HCT116 (cell line): ENCODE measurements around the gene KIF21B. TPM values are rescaled to one million over a fixed set of nuclear protein-coding genes. Genes with fewer than 3 reads are reported as not detected.

Source experiments
- ATAC-seq: fragments of 200-7000 bp; cut with Tn5 transposase; 2 replicates; pipeline ENCODE4 v1.9.1; 2020; ENCODE audit warnings: mild to moderate bottlenecking, moderate library complexity
- BruUV-seq: library from RNA; stranded (reverse); fragments of 400-500 nt; replicated peaks from 2 replicates; lab custom pipeline; 2021; lab: Mats Ljungman, UMichigan
- CTCF ChIA-PET: fragments of 300-600 bp; sonication (Branson Sonifier 250); formaldehyde crosslinking; loops from one replicate; lab custom pipeline; 2021; ENCODE audit warnings: antibody characterized with exemption; lab: Charles Lee
- POLR2A ChIA-PET: fragments of 300-600, 350-600 bp; sonication (Branson Sonifier 250); formaldehyde crosslinking; loops from one replicate; lab custom pipeline; 2021; ENCODE audit warnings: antibody characterized with exemption; lab: Charles Lee
- RAD21 ChIA-PET, 2 experiments: fragments of 300-600 bp; sonication (Branson Sonifier 250); formaldehyde crosslinking; loops; one replicate each; lab custom pipeline; 2023; ENCODE audit warnings: low total read pairs in 2 of 2; ENCODE audit not compliant: uncharacterized antibody in 2 of 2, unreplicated experiment in 2 of 2, low non-redundant PET in 1 of 2; lab: Charles Lee
- DNase-seq: peaks from one replicate; pipeline ENCODE4 v3.0.0-alpha.2; 2010; ENCODE audit warnings: low read depth, low spot score
- H2AFZ ChIP-seq: fragments of 200-600 bp; shearing (Covaris generic), sonication (generic); 2 replicates; pipeline ENCODE4 v1.6.1; 2017; ENCODE audit warnings: low read depth, mixed run types, mixed read lengths, antibody characterized with exemption, low read length; ENCODE audit not compliant: poor library complexity, severe bottlenecking
- H3K27ac ChIP-seq: 2 replicates; pipeline ENCODE4 v1.5.1; 2012; ENCODE audit warnings: low read depth, low read length
- H3K27me3 ChIP-seq: fragments of 200-600 bp; sonication (generic); 2 replicates; pipeline ENCODE4 v1.6.1; 2016; ENCODE audit warnings: mixed run types, low read length, mixed read lengths; ENCODE audit not compliant: insufficient read depth
- H3K36me3 ChIP-seq, 2 experiments: fragments of 200-500 bp in 1 of 2; fragments of 200-600 bp in 1 of 2; sonication (Bioruptor generic) in 1 of 2; sonication (generic) in 1 of 2; 2 replicates each; pipeline versions ENCODE4 v1.5.1 to v1.6.1; 2014 to 2016; ENCODE audit warnings: low read length in 2 of 2, inconsistent platforms in 1 of 2, mixed read lengths in 1 of 2, mixed run types in 1 of 2; ENCODE audit not compliant: insufficient read depth in 2 of 2, control insufficient read depth in 1 of 2
- H3K4me1 ChIP-seq, 2 experiments: fragments of 200-600 bp in 1 of 2; sonication (generic) in 1 of 2; 2 replicates each; pipeline versions ENCODE4 v1.5.1 to v1.6.1; 2012 to 2017; ENCODE audit warnings: low read length in 2 of 2, inconsistent platforms in 1 of 2, mild to moderate bottlenecking in 1 of 2, mixed read lengths in 1 of 2, mixed run types in 1 of 2, moderate library complexity in 1 of 2; ENCODE audit not compliant: insufficient read depth in 2 of 2, control insufficient read depth in 1 of 2
- H3K4me2 ChIP-seq: fragments of 200-600 bp; sonication (generic); 2 replicates; pipeline ENCODE4 v1.6.1; 2017; ENCODE audit warnings: mixed run types, low read length, mixed read lengths
- H3K4me3 ChIP-seq, 2 experiments: fragments of 200-600 bp in 1 of 2; sonication (generic) in 1 of 2; replicated peaks in 1 of 2; 2 replicates each; pipeline ENCODE4 v1.5.1; 2011 to 2016; ENCODE audit warnings: low read length in 2 of 2, control low read depth in 1 of 2, low read depth in 1 of 2, mild to moderate bottlenecking in 1 of 2, mixed read lengths in 1 of 2, mixed run types in 1 of 2
- H3K79me2 ChIP-seq: fragments of 200-600 bp; sonication (generic); 2 replicates; pipeline ENCODE4 v1.6.1; 2017; ENCODE audit warnings: mild to moderate bottlenecking, mixed run types, low read length, moderate library complexity, mixed read lengths; ENCODE audit not compliant: insufficient read depth
- H3K9ac ChIP-seq: fragments of 200-600 bp; sonication (generic); 2 replicates; pipeline ENCODE4 v1.6.1; 2016; ENCODE audit warnings: low read length, mixed read lengths
- H3K9me2 ChIP-seq: fragments of 200-600 bp; sonication (generic), shearing (Covaris generic); 2 replicates; pipeline ENCODE4 v1.6.1; 2017; ENCODE audit warnings: mixed run types, mild to moderate bottlenecking, moderate library complexity; ENCODE audit not compliant: insufficient read depth
- H3K9me3 ChIP-seq, 2 experiments: fragments of 200-500 bp in 1 of 2; fragments of 200-600 bp in 1 of 2; sonication (Bioruptor generic) in 1 of 2; sonication (generic) in 1 of 2; 2 replicates each; pipeline ENCODE4 v1.6.1; 2014 to 2017; ENCODE audit warnings: low read length in 2 of 2, mixed read lengths in 2 of 2, inconsistent platforms in 1 of 2, low read depth in 1 of 2, mild to moderate bottlenecking in 1 of 2, mixed run types in 1 of 2, moderate library complexity in 1 of 2; ENCODE audit not compliant: control insufficient read depth in 1 of 2, insufficient read depth in 1 of 2
- H4K20me1 ChIP-seq: fragments of 200-600 bp; sonication (generic), shearing (Covaris generic); 2 replicates; pipeline ENCODE4 v1.6.1; 2017; ENCODE audit warnings: mixed run types, mild to moderate bottlenecking, moderate library complexity; ENCODE audit not compliant: insufficient read depth
- ATF3 ChIP-seq: IDR thresholded peaks from 2 replicates; pipeline ENCODE4 v1.6.1; 2012
- CEBPB ChIP-seq: IDR thresholded peaks from 2 replicates; pipeline ENCODE4 v1.6.1; 2012; ENCODE audit warnings: low read depth
- EGR1 ChIP-seq: IDR thresholded peaks from 2 replicates; pipeline ENCODE4 v1.6.1; 2012; ENCODE audit warnings: low read depth
- EZH2 ChIP-seq: fragments of 200-600 bp; sonication (generic); IDR thresholded peaks from 2 replicates; pipeline ENCODE4 v1.6.1; 2017; ENCODE audit warnings: antibody characterized with exemption, mixed run types
- EZH2phosphoT487 ChIP-seq: fragments of 200-600 bp; IDR thresholded peaks from 2 replicates; pipeline ENCODE4 v1.6.1; 2018; ENCODE audit warnings: antibody characterized with exemption, borderline replicate concordance
- RAD21 ChIP-seq: IDR thresholded peaks from 2 replicates; pipeline ENCODE4 v1.6.1; 2012; ENCODE audit warnings: low read depth, mild to moderate bottlenecking
- SIN3A ChIP-seq: IDR thresholded peaks from 2 replicates; pipeline ENCODE4 v1.6.1; 2012; ENCODE audit warnings: low read depth
- SRF ChIP-seq: IDR thresholded peaks from 2 replicates; pipeline ENCODE4 v1.6.1; 2012; ENCODE audit warnings: low read depth
- YY1 ChIP-seq: IDR thresholded peaks from 2 replicates; pipeline ENCODE4 v1.6.1; 2011; ENCODE audit warnings: low read length, low read depth, moderate library complexity, mild to moderate bottlenecking; ENCODE audit not compliant: insufficient replicate concordance; ENCODE audit errors: extremely low read depth
- ZBTB33 ChIP-seq: IDR thresholded peaks from 2 replicates; pipeline ENCODE4 v1.6.1; 2011; ENCODE audit warnings: mild to moderate bottlenecking, low read length, moderate library complexity; ENCODE audit not compliant: insufficient replicate concordance; ENCODE audit errors: extremely low read depth
- ZNF274 ChIP-seq: fragments of 200-500 bp; sonication (Bioruptor generic); IDR thresholded peaks from 2 replicates; pipeline ENCODE4 v1.6.1; 2014; ENCODE audit warnings: mild to moderate bottlenecking, low read depth, low read length, inconsistent platforms
- intact Hi-C: fragments of 100-400 bp; cut with micrococcal nuclease; formaldehyde crosslinking; loops from 2 replicates; pipeline ENCODE4 v1.10.0; 2022
- total RNA-seq: library from RNA; stranded (reverse); gene quantifications from one replicate; pipeline ENCODE4 v1.2.1, GENCODE V29; 2021; ENCODE audit not compliant: unreplicated experiment
- TF ChIP-seq, protein P1 (sequence below), 3 experiments: fragments of 200-600 bp in 1 of 3; sonication (generic) in 1 of 3; IDR thresholded peaks in 2 of 3; conservative IDR thresholded peaks in 1 of 3; 2 replicates each; pipeline ENCODE4 v1.5.1; 2012 to 2017; ENCODE audit warnings: low read depth in 2 of 3, low read length in 2 of 3, antibody characterized with exemption in 1 of 3, borderline replicate concordance in 1 of 3, control low read depth in 1 of 3, mild to moderate bottlenecking in 1 of 3, mixed read lengths in 1 of 3, mixed run types in 1 of 3, moderate library complexity in 1 of 3; ENCODE audit not compliant: insufficient read depth in 1 of 3

KIF21B gene
- total RNA-seq, 1 experiment from 2014 or later, result 6.1 TPM

DNA sequence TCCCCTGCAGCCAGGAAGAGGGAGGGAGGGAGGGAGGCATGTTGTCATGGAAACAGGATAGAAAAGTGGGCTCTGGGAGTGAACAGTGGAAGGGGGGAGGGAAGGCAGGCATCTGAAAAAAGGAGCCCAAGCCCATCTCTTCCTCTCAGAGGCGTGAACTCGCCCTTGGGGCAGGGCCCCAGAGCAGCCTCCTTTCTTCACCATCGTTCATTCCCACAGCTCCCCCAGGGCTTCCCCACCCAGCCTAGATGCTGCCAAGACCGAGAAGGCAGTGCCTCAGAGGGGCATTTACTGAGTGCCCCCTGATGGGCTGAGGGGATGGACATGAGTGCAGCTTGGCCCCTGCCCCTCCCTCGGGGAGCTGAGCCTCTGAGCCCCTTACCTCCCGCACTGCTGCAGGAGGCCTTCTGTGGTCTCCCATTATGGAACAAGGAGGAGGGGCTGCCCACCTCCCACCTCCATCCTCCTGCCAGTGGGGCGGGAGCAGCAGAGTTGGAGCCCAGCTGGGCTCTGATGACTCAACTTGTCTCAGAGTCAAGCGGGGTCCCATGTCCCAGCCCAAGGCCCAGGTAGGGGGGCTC lies 39.1 kb upstream of the KIF21B start:
- H3K9ac ChIP-seq, result no peak overlapping the region
- H3K4me3 ChIP-seq, result no peak overlapping the region
- H3K9me2 ChIP-seq, result no peaks in the 10 kb centered on the region
- H3K4me1 ChIP-seq, result no peaks in the 10 kb centered on the region
- intact Hi-C loops, result no loop called here
- ChIA-PET POLR2A (no interaction called here), CTCF (no interaction called here), RAD21 (no interaction called here)
- no peak overlapping the region for H3K27ac ChIP-seq
- TF ChIP-seq CEBPB (no peak), RAD21 (no peak), ATF3 (no peak), EGR1 (no peak)
- no peaks in the 10 kb centered on the region for H3K9me3 ChIP-seq
- no peaks in the 10 kb centered on the region for H3K36me3 ChIP-seq
- BruUV-seq, result no TSS peak
- DNase-seq (no peak), ATAC-seq (no peak)
- no peak overlapping the region for H3K4me2 ChIP-seq
- no peak overlapping the region for H2AFZ ChIP-seq
- H4K20me1 ChIP-seq, result no peaks in the 10 kb centered on the region
- H3K27me3 ChIP-seq, result no peaks in the 10 kb centered on the region
- no peaks in the 10 kb centered on the region for H3K79me2 ChIP-seq

DNA sequence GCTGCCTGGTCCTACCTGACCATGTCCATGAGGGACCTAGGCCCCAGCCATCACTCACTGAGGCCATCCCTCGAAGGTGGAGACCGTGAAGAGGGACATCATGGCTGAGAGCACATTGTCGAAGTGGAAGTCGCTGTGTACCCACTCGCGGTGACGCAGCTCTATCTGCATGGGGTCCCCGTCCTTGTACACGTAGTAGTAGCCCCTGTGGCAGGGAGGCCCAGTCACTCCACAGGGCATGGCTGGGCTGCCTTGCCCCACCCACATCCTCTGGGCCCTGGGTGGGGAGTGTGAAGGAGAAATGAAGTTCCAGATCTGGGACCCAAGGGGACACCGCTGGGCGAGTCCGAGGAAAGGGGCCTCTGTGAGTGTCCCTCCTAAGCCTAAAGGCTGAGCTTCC lies 38.4 kb upstream of the KIF21B start:
- intact Hi-C loops, result no loop called here
- Histone ChIP-seq H4K20me1 (no peaks in the 10 kb centered on the region), H3K4me2 (no peak overlapping the region), H3K9me3 (no peaks in the 10 kb centered on the region), H3K36me3 (no peaks in the 10 kb centered on the region), H3K9ac (no peak overlapping the region), H3K27me3 (0 out of 2 replicates have a peak, but pooled peaks cover 3% of the 10 kb centered on the region), H3K4me1 (no peaks in the 10 kb centered on the region), H3K9me2 (no peaks in the 10 kb centered on the region), H3K27ac (no peak overlapping the region), H3K79me2 (no peaks in the 10 kb centered on the region), H3K4me3 (no peak overlapping the region), H2AFZ (no peak overlapping the region)
- no peak for DNase-seq
- TF ChIP-seq SIN3A, result no peak
- no peak for TF ChIP-seq YY1
- TF ChIP-seq EZH2, result no peak
- no peak for TF ChIP-seq EZH2phosphoT487
- no peak for TF ChIP-seq SRF
- TF ChIP-seq ZNF274, result no peak
- no peak for TF ChIP-seq ATF3
- TF ChIP-seq, protein P1, sequence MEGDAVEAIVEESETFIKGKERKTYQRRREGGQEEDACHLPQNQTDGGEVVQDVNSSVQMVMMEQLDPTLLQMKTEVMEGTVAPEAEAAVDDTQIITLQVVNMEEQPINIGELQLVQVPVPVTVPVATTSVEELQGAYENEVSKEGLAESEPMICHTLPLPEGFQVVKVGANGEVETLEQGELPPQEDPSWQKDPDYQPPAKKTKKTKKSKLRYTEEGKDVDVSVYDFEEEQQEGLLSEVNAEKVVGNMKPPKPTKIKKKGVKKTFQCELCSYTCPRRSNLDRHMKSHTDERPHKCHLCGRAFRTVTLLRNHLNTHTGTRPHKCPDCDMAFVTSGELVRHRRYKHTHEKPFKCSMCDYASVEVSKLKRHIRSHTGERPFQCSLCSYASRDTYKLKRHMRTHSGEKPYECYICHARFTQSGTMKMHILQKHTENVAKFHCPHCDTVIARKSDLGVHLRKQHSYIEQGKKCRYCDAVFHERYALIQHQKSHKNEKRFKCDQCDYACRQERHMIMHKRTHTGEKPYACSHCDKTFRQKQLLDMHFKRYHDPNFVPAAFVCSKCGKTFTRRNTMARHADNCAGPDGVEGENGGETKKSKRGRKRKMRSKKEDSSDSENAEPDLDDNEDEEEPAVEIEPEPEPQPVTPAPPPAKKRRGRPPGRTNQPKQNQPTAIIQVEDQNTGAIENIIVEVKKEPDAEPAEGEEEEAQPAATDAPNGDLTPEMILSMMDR (IDR thresholded peaks at IDR 0.05 in 2 of 3, conservative IDR thresholded peaks at IDR 0.05 in 1 of 3; ENCODE audit: borderline replicate concordance in 1 of 3, insufficient read depth in 1 of 3, low read depth in 2 of 3, low read length in 2 of 3), result no peak
- no peak for TF ChIP-seq EGR1
- no peak for TF ChIP-seq RAD21
- no peak for TF ChIP-seq ZBTB33
- ChIA-PET CTCF (no interaction called here), RAD21 (no interaction called here), POLR2A (no interaction called here)
- ATAC-seq, result no peak
- no TSS peak for BruUV-seq
